KMS-11 (cell line): Measurements from ENCODE around the gene STRN4.

ENCODE experiments used
- H2AFZ ChIP-seq: fragments of 200-600 bp; sonication (generic); 2 replicates; pipeline ENCODE4 v1.6.1; 2016; ENCODE audit warnings: antibody characterized with exemption, mixed run types, low read depth
- H3K27ac ChIP-seq: fragments of 200-600 bp; sonication (generic); 2 replicates; pipeline ENCODE4 v1.6.1; 2016; ENCODE audit warnings: mild to moderate bottlenecking, mixed run types
- H3K27me3 ChIP-seq: fragments of 200-600 bp; sonication (generic); 2 replicates; pipeline ENCODE4 v1.6.1; 2017; ENCODE audit warnings: mild to moderate bottlenecking, low read depth, mixed run types, moderate library complexity; ENCODE audit not compliant: insufficient read depth
- H3K36me3 ChIP-seq: fragments of 200-600 bp; sonication (generic); 2 replicates; pipeline ENCODE4 v1.6.1; 2017; ENCODE audit warnings: mild to moderate bottlenecking, mixed run types; ENCODE audit not compliant: insufficient read depth
- H3K4me1 ChIP-seq: fragments of 200-600 bp; sonication (generic); 2 replicates; pipeline ENCODE4 v1.6.1; 2016; ENCODE audit warnings: mild to moderate bottlenecking, low read depth, mixed run types; ENCODE audit not compliant: poor library complexity, severe bottlenecking
- H3K4me2 ChIP-seq: fragments of 200-600 bp; sonication (generic); 2 replicates; pipeline ENCODE4 v1.7.0; 2016; ENCODE audit warnings: mild to moderate bottlenecking, mixed run types
- H3K4me3 ChIP-seq: fragments of 200-600 bp; sonication (generic); IDR thresholded peaks from 2 replicates; pipeline ENCODE4 v1.6.1; 2017; ENCODE audit warnings: low read depth, low read length, mixed read lengths; ENCODE audit not compliant: insufficient read depth
- H3K79me2 ChIP-seq: fragments of 200-600 bp; sonication (generic); 2 replicates; pipeline ENCODE4 v1.6.1; 2016; ENCODE audit warnings: low read depth, mixed run types; ENCODE audit not compliant: insufficient read depth
- H3K9ac ChIP-seq: fragments of 200-600 bp; sonication (generic); 2 replicates; pipeline ENCODE4 v1.6.1; 2016; ENCODE audit warnings: mild to moderate bottlenecking, mixed run types
- H4K20me1 ChIP-seq: fragments of 200-600 bp; sonication (generic); 2 replicates; pipeline ENCODE4 v1.6.1; 2016; ENCODE audit warnings: mild to moderate bottlenecking, mixed run types; ENCODE audit not compliant: insufficient read depth
- TF ChIP-seq, protein P1 (sequence below): fragments of 200-600 bp; sonication (generic); conservative IDR thresholded peaks from 2 replicates; pipeline ENCODE4 v1.6.1; 2017; ENCODE audit warnings: low read depth, mild to moderate bottlenecking, antibody characterized with exemption, low read length, moderate library complexity, mixed read lengths

Gene STRN4

DNA sequence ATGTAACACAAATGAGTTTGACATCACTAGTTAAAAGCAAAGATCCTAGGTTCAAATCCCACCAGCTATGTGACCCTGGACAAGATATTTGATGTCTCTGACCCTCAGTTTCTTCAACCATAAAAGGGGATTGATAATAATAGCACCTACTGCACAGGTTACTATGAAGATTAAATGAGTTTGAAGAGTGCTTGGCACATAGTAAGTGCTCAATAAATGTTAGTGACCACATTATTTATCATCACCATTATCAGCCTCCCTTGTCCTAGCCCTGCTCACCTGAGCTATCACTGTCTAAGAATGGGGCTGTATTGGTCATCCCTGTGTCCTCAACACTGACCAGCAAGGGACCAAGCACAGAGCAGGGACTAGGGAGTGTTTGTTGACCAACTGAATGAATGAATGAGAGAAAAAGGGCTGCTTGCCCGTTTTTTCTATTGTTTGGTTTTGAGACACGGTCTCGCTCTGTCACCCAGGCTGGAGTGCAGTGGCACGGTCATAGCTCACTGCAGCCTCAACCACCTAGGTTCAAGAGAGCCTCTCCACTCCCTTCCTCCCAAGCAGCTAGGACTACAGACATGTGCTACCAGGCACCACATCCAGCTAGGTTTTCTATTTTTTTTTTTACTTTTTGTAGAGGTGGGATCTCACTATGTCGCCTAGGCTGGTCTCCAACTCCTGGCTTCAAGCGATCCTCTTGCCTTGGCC is 58.7 kb downstream of the STRN4 start:
- TF ChIP-seq, protein P1, sequence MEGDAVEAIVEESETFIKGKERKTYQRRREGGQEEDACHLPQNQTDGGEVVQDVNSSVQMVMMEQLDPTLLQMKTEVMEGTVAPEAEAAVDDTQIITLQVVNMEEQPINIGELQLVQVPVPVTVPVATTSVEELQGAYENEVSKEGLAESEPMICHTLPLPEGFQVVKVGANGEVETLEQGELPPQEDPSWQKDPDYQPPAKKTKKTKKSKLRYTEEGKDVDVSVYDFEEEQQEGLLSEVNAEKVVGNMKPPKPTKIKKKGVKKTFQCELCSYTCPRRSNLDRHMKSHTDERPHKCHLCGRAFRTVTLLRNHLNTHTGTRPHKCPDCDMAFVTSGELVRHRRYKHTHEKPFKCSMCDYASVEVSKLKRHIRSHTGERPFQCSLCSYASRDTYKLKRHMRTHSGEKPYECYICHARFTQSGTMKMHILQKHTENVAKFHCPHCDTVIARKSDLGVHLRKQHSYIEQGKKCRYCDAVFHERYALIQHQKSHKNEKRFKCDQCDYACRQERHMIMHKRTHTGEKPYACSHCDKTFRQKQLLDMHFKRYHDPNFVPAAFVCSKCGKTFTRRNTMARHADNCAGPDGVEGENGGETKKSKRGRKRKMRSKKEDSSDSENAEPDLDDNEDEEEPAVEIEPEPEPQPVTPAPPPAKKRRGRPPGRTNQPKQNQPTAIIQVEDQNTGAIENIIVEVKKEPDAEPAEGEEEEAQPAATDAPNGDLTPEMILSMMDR, result no peak
- Histone ChIP-seq H3K27ac (no peak overlapping the region), H3K4me1 (no peaks in the 10 kb centered on the region), H3K79me2 (no peaks in the 10 kb centered on the region), H3K9ac (no peak overlapping the region), H3K4me3 (no peak overlapping the region), H3K36me3 (peaks cover 8% of the 10 kb centered on the region; the same call in 1 of the 2 replicates), H4K20me1 (no peaks in the 10 kb centered on the region), H2AFZ (no peak overlapping the region), H3K27me3 (no peaks in the 10 kb centered on the region), H3K4me2 (no peak overlapping the region)

DNA sequence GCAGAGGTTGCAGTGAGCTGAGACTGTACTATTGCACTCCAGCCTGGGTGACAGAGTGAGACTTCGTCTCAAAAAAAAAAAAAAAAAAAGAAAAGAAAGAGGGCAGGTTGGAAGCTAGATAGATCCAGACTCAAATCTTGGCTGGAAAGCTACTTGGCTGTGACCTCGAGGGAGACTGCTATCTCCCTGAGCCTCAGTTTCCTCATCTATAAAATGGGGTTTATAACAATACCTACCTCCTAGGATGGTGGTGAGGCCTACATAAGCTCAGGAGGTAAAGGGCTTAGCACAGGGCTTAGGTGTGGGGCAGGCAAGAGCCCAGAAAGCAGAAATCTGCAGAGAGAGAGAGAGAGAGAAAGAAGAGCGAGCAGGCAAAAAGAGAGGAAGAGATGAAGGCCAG is 61.1 kb downstream of the STRN4 start:
- Histone ChIP-seq H3K4me3 (no peak overlapping the region), H2AFZ (no peak overlapping the region), H3K79me2 (no peaks in the 10 kb centered on the region), H3K4me2 (no peak overlapping the region), H3K4me1 (no peaks in the 10 kb centered on the region), H3K9ac (no peak overlapping the region), H4K20me1 (no peaks in the 10 kb centered on the region), H3K36me3 (peaks cover 8% of the 10 kb centered on the region; the same call in 1 of the 2 replicates), H3K27me3 (no peaks in the 10 kb centered on the region), H3K27ac (no peak overlapping the region)
- TF ChIP-seq, protein P1, result no peak

DNA sequence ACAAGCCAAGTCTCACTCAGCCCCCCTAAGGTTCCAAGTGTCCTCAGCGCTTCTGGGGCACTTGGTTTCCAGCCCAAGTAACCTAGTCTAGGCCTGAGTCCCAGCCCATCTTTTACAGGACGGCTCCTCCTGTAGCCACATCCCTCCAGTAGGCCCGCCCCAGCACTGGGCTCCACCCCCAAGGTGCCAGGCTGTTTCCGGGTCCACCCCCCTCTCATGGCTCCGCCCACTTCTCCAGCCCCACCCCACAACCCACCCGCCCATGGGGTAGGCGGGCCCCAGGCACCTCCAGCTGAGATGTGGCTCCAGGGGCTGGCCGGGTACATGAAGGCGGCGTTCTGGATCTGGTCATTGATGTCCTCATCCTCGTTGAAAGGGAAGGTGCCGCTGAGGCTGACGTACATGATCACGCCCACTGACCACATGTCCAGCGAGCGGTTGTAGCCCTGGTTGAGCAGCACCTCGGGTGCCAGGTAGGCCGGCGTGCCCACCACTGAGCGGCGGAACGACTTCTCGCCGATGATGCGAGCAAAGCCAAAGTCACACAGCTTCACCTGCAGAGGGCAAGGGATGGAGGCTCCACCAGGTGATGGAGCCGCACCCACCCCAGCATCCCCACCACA is 68.0 kb downstream of the STRN4 start:
- Histone ChIP-seq H3K79me2 (no peaks in the 10 kb centered on the region), H3K9ac (no peak overlapping the region), H3K36me3 (peaks cover 2% of the 10 kb centered on the region; the same call in 1 of the 2 replicates), H3K4me2 (no peak overlapping the region), H3K4me3 (no peak overlapping the region), H3K27me3 (no peaks in the 10 kb centered on the region), H3K27ac (no peak overlapping the region), H3K4me1 (no peaks in the 10 kb centered on the region), H4K20me1 (no peaks in the 10 kb centered on the region), H2AFZ (no peak overlapping the region)
- TF ChIP-seq, protein P1, result no peak

DNA sequence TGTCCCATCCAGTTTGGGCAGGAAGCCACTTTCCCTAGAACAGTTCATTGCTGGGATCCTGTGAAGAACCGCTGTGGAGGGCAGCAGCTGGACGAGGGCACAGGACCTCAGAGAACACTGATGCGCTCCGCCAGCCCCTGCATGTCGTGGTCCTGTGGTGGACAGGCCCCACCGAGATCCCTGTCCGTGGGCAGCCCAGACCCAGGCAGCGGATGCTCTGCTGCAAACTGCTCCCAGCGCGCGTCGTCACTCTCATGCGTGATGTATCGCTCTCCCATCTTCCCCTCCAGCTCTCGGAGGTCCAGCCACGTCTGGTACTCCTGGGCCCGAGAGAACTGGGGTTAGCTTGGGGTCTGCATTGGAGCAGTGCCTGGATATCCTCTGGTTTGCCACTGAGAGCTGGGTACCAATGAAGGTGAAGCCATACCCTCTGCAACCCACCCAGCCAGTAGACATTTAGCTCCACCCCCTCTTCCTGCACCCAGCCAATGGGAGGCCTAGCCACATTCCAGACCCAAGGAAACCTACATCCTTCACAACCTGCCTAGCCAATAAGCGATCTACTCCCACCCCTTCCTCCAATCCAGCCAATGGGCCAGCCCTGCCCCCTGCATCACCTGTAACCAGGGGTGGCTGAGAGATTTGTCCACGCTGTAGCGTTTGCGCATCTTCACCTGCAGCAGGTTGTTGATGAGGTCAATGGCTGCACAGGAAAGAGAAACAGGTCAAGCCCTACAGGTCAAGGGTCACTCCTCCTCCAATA is 71.7 kb downstream of the STRN4 start:
- Histone ChIP-seq H3K4me2 (no peak overlapping the region), H3K4me3 (no peak overlapping the region), H3K27ac (no peak overlapping the region), H3K36me3 (peaks cover 2% of the 10 kb centered on the region; the same call in 1 of the 2 replicates), H2AFZ (no peak overlapping the region), H3K4me1 (no peaks in the 10 kb centered on the region), H3K27me3 (no peaks in the 10 kb centered on the region), H4K20me1 (no peaks in the 10 kb centered on the region), H3K9ac (no peak overlapping the region), H3K79me2 (no peaks in the 10 kb centered on the region)
- TF ChIP-seq, protein P1, result no peak
